KMS-11 (cell line): ENCODE measurements around the gene LIME1.

Experiments used
- H2AFZ ChIP-seq: fragments of 200-600 bp; sonication (generic); 2 replicates; pipeline ENCODE4 v1.6.1; 2016; ENCODE audit warnings: antibody characterized with exemption, mixed run types, low read depth
- H3K27ac ChIP-seq: fragments of 200-600 bp; sonication (generic); 2 replicates; pipeline ENCODE4 v1.6.1; 2016; ENCODE audit warnings: mild to moderate bottlenecking, mixed run types
- H3K27me3 ChIP-seq: fragments of 200-600 bp; sonication (generic); 2 replicates; pipeline ENCODE4 v1.6.1; 2017; ENCODE audit warnings: mild to moderate bottlenecking, low read depth, mixed run types, moderate library complexity; ENCODE audit not compliant: insufficient read depth
- H3K36me3 ChIP-seq: fragments of 200-600 bp; sonication (generic); 2 replicates; pipeline ENCODE4 v1.6.1; 2017; ENCODE audit warnings: mild to moderate bottlenecking, mixed run types; ENCODE audit not compliant: insufficient read depth
- H3K4me1 ChIP-seq: fragments of 200-600 bp; sonication (generic); 2 replicates; pipeline ENCODE4 v1.6.1; 2016; ENCODE audit warnings: mild to moderate bottlenecking, low read depth, mixed run types; ENCODE audit not compliant: poor library complexity, severe bottlenecking
- H3K4me2 ChIP-seq: fragments of 200-600 bp; sonication (generic); 2 replicates; pipeline ENCODE4 v1.7.0; 2016; ENCODE audit warnings: mild to moderate bottlenecking, mixed run types
- H3K4me3 ChIP-seq: fragments of 200-600 bp; sonication (generic); IDR thresholded peaks from 2 replicates; pipeline ENCODE4 v1.6.1; 2017; ENCODE audit warnings: low read depth, low read length, mixed read lengths; ENCODE audit not compliant: insufficient read depth
- H3K79me2 ChIP-seq: fragments of 200-600 bp; sonication (generic); 2 replicates; pipeline ENCODE4 v1.6.1; 2016; ENCODE audit warnings: low read depth, mixed run types; ENCODE audit not compliant: insufficient read depth
- H3K9ac ChIP-seq: fragments of 200-600 bp; sonication (generic); 2 replicates; pipeline ENCODE4 v1.6.1; 2016; ENCODE audit warnings: mild to moderate bottlenecking, mixed run types
- H4K20me1 ChIP-seq: fragments of 200-600 bp; sonication (generic); 2 replicates; pipeline ENCODE4 v1.6.1; 2016; ENCODE audit warnings: mild to moderate bottlenecking, mixed run types; ENCODE audit not compliant: insufficient read depth
- TF ChIP-seq, protein P1 (sequence below): fragments of 200-600 bp; sonication (generic); conservative IDR thresholded peaks from 2 replicates; pipeline ENCODE4 v1.6.1; 2017; ENCODE audit warnings: low read depth, mild to moderate bottlenecking, antibody characterized with exemption, low read length, moderate library complexity, mixed read lengths

LIME1 gene

DNA sequence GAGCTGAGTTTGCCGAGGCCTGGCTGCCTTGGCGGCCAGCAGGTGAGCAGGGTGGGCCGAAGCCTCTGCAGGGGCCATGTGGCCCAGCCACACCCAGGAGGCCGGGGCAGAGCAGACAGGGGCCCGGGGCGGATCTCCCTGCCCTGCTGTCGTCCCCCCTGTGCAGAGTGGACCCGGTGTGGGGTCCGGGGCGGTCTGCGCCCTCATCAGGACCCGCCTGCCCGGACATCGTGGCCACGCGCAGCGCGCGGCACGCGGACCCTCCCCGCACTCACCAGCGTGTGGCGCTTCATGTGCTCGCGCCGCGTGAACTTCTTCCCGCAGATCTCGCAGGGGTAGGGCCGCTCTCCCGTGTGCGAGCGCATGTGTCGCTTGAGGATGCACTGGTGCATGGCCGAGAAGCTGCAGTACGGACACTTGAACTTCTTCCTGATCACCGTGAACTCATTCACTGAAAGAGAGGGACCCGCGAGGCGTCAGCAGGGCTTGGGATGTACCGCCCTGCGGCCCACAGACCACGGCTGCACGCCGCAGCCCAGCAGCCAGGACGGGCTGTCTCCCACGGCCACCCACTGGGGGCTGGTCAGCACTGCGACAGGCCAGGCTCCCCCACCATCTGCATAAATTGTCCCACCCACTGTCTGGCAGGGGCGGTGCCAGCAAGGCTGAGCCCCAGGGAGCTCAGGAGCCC is 16.1 kb downstream of the LIME1 start:
- no peak overlapping the region for H2AFZ ChIP-seq

DNA sequence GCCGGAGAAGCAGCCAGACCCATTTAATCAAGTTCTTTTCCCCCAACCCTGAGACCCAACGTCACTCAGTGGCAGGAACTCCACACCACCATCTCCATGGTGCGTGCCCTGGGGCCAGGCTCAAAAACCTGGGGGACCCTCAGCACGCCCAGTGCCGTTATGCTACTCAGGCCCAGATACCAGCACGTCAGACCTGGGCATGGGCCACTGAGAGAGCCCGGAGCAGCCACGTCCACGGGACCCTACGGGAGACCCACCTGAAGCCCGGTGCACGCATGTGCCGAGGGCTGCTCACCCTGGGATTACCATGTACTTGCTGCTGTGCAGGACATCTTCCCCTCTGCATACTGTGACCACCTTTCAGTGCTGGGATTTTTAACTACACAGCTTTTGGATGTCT is 16.9 kb downstream of the LIME1 start:
- no peak overlapping the region for H3K27ac ChIP-seq

More for the DNA sequence above, 16.1 kb downstream of the LIME1 start:
- Histone ChIP-seq H3K79me2 (no peaks in the 10 kb centered on the region), H3K36me3 (no peaks in the 10 kb centered on the region), H4K20me1 (no peaks in the 10 kb centered on the region), H3K27ac (no peak overlapping the region), H3K4me3 (no peak overlapping the region), H3K9ac (no peak overlapping the region), H3K27me3 (peaks cover 68% of the 10 kb centered on the region), H3K4me2 (no peak overlapping the region), H3K4me1 (no peaks in the 10 kb centered on the region)
- TF ChIP-seq, protein P1, sequence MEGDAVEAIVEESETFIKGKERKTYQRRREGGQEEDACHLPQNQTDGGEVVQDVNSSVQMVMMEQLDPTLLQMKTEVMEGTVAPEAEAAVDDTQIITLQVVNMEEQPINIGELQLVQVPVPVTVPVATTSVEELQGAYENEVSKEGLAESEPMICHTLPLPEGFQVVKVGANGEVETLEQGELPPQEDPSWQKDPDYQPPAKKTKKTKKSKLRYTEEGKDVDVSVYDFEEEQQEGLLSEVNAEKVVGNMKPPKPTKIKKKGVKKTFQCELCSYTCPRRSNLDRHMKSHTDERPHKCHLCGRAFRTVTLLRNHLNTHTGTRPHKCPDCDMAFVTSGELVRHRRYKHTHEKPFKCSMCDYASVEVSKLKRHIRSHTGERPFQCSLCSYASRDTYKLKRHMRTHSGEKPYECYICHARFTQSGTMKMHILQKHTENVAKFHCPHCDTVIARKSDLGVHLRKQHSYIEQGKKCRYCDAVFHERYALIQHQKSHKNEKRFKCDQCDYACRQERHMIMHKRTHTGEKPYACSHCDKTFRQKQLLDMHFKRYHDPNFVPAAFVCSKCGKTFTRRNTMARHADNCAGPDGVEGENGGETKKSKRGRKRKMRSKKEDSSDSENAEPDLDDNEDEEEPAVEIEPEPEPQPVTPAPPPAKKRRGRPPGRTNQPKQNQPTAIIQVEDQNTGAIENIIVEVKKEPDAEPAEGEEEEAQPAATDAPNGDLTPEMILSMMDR = no peak

DNA sequence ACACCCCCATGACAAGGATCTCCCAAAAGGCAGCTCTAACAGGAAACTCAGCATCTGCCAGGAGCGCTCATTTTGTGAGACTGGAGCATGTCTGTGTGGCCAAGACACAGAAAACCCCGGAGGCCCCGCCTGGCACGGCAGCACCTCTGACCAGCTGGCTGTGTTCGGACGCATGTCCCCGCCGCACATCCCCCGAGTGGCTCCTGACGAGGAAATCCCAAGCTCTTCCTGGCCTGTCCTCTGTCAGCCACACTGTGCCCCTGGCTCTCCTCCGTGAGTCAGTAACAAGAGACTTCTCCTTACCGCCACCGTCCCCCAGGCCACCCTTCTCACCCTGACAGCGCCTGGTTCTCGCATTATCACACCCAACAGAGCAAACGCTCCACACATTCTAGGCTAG is 17.5 kb downstream of the LIME1 start:
- H4K20me1 ChIP-seq = no peaks in the 10 kb centered on the region
- H3K4me3 ChIP-seq = no peak overlapping the region
- H2AFZ ChIP-seq = no peak overlapping the region
- TF ChIP-seq, protein P1 = no peak
- no peaks in the 10 kb centered on the region for H3K79me2 ChIP-seq
- H3K4me2 ChIP-seq = no peak overlapping the region
- peaks cover 68% of the 10 kb centered on the region for H3K27me3 ChIP-seq
- no peak overlapping the region for H3K27ac ChIP-seq
- H3K36me3 ChIP-seq = no peaks in the 10 kb centered on the region
- no peak overlapping the region for H3K9ac ChIP-seq
- H3K4me1 ChIP-seq = no peaks in the 10 kb centered on the region

More for the DNA sequence above, 16.9 kb downstream of the LIME1 start:
- H3K36me3 ChIP-seq = no peaks in the 10 kb centered on the region
- TF ChIP-seq, protein P1 = no peak
- H3K4me3 ChIP-seq = no peak overlapping the region
- H3K27me3 ChIP-seq = peaks cover 66% of the 10 kb centered on the region
- H3K4me1 ChIP-seq = no peaks in the 10 kb centered on the region
- no peak overlapping the region for H3K9ac ChIP-seq
- no peak overlapping the region for H3K4me2 ChIP-seq
- H4K20me1 ChIP-seq = no peaks in the 10 kb centered on the region
- no peak overlapping the region for H2AFZ ChIP-seq
- H3K79me2 ChIP-seq = no peaks in the 10 kb centered on the region

DNA sequence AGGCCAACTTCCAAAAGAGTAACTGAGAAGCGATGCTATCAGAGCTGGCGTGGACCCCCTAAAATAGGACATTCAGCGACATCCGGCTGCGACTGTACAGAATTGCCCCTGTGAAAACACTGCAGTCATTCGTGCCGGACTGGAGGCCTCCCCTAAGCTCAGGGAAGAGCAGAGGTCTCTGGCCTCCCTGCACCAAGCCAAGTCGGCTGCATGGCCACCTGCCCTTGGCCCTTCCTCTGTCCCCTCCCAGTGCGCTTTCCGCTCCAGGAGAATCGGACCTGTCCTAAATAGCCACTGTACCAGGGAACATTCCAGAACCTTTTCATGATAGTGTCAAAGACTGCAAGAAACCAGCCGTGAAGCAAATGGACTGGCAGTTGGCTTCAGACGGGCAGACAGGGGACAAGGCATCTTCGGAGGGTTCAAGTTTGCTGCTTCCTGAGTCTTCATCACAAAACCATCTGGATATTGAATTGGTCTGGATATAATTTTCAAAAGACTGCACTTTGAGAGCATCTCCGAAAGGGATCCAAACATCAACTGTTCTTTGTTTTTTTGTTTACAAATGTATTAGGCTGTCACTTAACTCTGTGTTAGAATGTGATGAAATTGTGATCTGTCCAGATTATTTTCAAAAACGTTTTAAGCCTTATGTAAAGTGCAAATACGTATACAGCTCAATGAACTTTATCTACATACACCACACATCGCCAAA is 19.6 kb downstream of the LIME1 start:
- TF ChIP-seq, protein P1 = no peak
- Histone ChIP-seq H3K4me3 (no peak overlapping the region), H4K20me1 (no peaks in the 10 kb centered on the region), H2AFZ (no peak overlapping the region), H3K27ac (no peak overlapping the region), H3K36me3 (no peaks in the 10 kb centered on the region), H3K27me3 (peaks cover 71% of the 10 kb centered on the region), H3K4me1 (no peaks in the 10 kb centered on the region), H3K4me2 (no peak overlapping the region), H3K9ac (no peak overlapping the region), H3K79me2 (no peaks in the 10 kb centered on the region)
